KBM-7 (cell line): ENCODE measurements around the gene MOV10.
A peak's percentile ranks its signal among the peaks of the same experiment; 100 is the strongest.
"Not testable (repeated sequence)": the region's sequence is repeated elsewhere in the genome, so short reads cannot be mapped to it uniquely, and the experiment has no call there.

Source experiments
- DNase-seq: peaks from one replicate; pipeline ENCODE4 v3.0.0-alpha.2; 2015
- in situ Hi-C: fragments of 300-500 bp; cut with MboI; formaldehyde crosslinking; loops from 2 replicates; pipeline ENCODE4 v1.14.3; 2020; ENCODE audit warnings: low sequenced_read_pairs, low pct_unique_long_range_greater_than_20kb, mixed read lengths

Gene MOV10

DNA sequence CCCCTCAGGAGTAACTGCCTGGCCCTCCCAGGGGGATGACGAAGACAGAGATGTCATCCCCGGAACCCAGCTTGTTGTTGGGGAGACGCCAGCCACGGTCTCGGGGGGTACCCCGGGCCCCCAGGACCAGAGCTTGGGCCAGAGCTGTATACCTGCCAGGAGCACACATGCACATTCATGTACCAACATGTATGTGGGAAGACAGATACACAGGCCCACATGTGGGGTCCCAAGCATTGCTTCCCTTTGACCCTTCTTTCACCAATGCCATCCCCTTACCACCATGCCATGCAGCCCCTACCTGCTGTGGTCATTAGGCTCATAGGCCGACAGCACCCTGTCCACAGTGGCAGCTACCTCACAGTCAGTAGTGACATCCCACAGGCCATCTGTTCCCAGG is 35.7 kb downstream of the MOV10 start:
- DNase-seq: no peak
- in situ Hi-C loops: no loop called here

DNA sequence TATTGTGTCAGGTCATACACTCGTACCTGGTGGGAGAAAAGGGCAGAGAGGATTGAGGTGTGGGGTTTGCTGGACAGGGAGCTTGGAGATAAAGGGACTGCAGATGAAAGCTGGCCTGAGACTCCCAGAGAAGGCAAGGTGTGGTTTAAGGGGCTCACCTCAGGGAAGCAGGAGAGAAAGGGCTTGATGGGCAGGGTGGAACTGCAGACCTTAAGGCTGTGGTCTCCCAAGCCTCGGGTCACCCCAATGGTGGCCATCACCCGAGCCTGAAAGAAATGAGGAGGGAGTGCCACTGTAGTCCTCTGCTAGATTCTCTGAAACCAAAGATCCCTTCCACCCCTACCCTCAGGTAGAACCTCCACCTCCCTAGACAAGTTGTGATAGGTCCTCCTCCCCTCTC is 36.1 kb downstream of the MOV10 start:
- in situ Hi-C loops: no loop called here
- no peak for DNase-seq

DNA sequence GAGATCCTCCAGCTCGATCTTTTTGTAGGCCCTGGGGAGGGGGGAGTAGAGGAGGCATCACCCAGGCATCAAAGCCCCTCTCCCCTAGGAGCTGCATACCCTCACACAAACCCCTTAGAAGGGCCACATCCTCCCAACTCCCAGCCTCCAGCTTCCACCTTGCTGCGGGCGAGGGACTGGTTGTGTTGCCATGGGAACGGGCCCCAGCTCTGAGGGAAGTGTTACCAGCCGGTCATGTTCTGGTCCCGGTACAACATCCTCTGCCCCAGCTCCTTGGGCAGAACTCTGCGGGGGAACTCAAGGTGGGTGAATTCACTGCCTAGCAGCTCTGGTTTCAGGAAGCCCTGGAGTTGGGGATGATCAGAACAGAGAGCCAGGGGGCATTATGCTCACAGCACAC is 36.6 kb downstream of the MOV10 start:
- in situ Hi-C loops: no loop called here

DNA sequence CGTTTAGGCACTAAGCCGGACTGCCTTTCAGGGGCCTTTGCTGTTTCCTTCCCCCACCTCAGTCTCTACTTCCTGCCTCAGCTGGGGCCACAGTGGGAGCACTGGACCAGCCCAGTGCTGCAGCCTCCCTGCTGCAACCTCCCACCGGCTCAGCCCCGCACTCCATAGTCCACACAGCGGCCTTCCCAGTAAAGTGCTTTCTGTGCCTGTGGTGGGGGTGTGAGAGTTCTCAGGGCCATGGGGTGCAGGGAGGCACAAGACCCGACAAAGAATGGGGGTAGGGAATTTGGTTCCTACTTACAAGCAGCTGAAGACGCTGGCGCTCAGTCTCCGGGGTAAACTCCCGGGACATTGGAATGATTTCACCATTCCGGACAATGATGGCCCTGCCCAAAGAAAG is 37.2 kb downstream of the MOV10 start:
- DNase-seq: no peak
- in situ Hi-C loops: no loop called here

More for the DNA sequence above, 36.6 kb downstream of the MOV10 start:
- DNase-seq: no peak

DNA sequence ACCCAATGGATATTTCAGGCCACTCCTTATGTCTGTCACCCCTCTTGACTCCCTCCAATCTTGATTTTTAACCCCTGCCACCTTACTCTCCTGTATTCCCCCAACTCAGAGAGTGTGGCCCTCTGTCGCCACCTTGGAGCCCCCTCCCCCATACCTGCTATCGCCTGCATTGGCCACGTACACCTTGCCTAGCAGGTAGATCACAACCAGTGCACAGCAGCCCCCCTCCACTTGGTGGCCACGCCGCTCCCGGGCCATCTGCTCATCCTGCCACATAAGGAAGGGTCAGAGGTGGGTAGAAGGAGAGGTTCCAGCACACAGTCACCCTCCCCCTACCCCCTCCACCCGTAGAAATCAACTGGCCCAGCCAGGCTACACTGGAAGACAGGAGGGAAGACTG is 37.7 kb downstream of the MOV10 start:
- in situ Hi-C loops: no loop called here
- no peak for DNase-seq

DNA sequence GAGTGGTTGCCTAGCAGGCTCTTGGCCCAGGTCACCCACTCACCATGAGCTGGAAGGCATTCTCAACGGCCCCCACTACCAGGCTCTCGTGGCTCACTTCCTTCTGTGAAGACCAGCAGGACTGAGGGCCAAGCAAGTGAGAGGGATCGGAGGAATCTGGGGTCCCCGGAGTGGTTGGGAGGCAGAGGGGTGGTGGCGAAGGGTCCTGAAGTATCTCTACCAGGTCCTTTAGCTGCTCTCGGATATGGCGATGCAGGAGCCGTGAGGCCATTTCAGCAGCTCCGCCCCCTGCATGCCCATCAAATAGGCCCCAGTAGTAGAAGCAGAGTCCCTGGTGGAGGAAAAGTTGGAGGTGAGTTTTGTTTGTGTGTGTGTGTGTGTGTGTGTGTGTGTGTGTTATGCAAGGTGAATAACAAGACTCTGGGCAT is 38.3 kb downstream of the MOV10 start:
- no peak for DNase-seq
- in situ Hi-C loops: no loop called here

DNA sequence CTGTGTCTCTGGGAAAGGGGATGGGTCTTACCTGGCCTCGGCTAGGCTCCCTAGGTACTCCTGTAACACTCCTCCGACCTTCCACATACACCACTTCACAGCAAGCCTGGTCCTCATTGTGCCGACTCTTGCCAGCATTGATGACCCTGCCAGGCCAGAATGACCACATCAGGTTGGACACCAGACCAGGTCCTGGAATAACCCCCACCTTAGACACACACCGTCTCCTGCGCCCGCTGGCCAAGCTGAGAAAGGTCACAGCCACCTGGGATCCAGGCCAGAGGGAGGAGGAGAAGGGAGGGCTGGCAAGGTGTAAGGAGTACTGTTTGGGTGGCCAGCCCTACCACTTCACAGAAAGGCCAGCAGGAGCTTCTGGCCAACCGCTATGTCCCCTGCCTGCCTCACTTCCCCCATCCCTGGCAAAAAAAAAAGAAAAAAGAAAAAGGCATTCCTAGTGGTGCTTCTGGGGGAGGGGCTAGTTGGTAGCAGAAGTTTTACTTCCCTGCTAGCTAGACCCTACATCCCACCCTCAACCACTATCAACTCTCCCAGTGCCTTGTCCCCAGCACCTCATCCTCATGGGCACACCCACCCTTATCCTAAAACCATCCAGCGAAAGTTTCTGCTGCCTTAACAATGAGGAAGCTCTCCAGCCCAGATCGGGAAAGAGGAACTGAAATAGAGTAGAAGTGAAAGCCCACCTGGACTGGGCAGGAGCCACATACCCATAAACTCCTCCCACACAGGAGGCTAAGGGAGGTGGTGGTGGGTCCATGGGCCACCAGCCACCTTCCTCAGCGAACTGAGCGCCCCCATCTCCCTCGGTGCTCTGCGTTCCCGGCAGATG is 39.2 kb downstream of the MOV10 start:
- in situ Hi-C loops: no loop called here
- DNase-seq: peak; percentile 85

DNA sequence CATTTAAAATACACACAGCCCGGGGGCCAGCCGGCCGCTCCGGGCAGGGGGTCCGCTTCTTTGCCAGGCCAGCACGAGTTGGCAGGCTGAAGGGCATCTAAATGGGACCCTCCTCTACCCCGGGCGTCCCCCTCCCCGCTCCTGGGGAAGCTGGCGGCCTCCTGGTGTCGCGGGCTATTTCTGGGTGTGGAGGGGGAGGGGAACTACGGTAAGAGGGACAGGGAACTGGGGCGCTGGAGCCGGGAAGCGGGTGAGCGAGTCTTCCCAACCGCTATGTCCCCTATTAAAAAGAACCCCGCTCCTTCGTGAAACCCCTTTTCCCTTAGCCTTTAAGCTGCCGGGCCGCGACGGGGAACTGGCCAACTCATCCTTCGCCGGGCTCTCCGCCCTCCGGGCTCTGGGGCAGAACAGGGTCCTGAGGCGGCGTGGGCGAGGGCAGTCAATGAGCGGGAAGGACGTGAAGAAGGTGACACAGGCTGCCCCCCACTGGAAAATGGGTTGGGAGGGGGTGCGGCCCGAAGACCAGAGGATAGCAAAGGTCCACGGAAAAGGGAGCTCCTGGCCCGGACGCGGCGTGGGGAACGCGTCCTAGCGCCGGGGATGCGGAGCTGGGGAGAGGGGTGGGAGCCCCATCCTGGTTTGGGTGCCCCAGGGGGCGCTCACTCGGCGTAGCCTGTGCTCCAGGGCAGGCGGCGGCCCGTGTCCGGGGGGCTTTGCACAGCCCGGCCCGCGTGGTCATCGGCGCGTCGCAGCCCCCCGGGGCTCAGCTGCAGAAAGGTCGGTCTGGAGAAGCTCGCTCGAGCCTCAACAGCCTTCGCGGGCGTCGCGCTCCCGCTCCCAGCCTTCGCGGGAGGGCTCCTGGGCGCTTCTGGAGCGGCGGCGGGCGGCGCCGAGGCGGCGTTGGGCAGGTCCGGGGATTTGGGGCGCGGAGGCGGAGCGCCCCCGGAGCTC is 40.1 kb downstream of the MOV10 start:
- DNase-seq: peak; percentile 70
- in situ Hi-C loops: no loop called here

DNA sequence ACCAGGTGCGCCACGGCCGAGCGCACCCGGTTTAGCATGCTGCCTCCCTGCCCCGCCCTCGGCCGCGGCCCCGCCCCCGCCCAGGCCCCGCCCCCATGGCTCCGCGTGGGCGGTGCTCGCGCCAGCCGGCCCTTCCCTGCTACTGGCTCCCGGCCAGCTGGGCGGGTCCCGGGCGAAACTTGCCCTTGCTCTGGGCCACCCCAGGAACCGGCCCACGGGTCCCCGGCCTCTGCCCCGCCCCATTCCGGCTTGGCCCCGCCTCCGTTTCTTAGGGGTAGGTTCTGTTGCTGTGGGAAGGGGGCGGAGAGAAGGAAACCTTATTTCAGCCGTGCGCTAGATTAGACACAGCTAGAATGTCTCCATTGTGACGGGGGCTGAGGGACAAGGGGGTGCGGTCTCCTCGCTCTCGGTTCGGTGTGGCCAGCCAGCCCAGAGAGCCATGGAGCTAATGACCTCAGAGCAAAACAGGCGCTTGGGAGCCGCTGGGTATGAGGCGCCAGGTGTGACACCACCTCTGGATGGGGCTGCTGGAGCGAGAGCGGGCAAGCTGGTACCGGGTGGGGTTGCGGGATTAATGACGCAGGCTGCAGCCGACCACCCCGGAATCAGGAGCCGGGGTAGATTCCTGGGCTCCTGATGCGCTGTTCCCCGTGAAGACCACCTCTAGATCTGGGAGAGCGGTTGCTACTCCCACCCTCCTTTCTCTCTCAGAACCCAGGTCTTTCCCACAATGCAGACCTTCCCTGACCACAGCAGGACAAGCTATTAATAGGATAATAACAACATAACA is 41.0 kb downstream of the MOV10 start, which contains the start of gene PPM1J:
Gene PPM1J, minus strand, starts transcription at position 69 of the 790 bp plus-strand sequence. Its CDS starts 31 bp downstream, at position 38.
- in situ Hi-C loops: no loop called here

DNA sequence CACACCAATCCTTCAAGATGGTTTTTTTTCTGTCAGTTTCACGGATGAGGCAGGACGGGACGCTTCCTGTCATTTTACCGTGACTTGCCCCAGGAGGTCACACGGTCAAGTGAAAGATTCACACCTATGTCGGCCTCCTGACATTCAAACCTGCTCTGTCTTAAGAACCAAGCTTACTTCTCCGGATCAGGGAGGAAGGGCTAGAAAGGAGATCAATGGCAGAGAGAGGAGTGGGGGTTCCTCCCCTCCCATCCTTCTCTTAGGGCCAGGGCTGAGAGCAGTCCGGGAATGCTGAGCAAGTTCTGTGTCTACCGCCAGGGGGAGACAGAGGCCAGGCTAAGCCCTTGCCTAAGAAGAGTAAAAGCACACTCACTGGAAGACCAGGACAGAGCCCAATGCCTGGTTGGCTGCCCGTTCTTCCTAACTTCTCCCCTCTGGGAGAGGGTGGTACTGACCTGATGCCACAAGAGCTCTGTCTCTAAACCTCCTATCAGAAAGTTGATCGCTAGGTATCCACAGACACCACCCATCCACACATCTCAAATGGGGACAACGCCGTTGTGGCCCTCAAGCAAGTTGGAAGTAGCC is 41.8 kb downstream of the MOV10 start:
- in situ Hi-C loops: no loop called here
- peak; percentile 93 for DNase-seq

More for the DNA sequence above, 41.0 kb downstream of the MOV10 start, which contains the start of gene PPM1J:
- DNase-seq: peak; percentile 96

DNA sequence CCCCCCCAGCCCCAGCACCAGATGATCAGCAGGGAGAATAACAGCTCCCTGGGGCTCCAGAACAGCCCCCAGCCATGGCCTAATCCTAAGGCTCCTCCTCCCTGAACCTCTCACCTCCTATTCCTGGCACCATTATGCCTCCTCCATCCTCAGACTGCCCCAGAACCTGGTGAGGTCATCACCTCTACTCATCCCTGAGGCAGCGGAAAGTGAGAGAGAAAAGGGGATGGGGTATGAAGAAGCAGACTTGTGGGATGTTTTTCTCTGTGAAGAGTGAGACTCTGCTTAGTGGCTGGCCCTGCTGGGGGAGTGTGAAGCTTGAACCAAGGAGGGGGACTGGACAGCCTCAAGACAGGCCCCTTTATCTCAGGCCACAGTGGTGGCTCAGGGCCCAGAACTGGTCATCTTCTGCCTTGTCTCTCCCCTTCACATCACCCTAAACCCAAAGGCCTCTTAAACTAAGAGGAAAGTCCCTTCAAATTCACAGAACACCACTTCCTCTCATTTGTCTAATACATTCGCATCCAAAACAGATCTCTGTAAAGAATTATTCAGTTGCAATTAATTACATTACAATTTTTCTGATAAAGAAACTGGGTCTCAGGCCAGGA is 42.9 kb downstream of the MOV10 start:
- in situ Hi-C loops: no loop called here

DNA sequence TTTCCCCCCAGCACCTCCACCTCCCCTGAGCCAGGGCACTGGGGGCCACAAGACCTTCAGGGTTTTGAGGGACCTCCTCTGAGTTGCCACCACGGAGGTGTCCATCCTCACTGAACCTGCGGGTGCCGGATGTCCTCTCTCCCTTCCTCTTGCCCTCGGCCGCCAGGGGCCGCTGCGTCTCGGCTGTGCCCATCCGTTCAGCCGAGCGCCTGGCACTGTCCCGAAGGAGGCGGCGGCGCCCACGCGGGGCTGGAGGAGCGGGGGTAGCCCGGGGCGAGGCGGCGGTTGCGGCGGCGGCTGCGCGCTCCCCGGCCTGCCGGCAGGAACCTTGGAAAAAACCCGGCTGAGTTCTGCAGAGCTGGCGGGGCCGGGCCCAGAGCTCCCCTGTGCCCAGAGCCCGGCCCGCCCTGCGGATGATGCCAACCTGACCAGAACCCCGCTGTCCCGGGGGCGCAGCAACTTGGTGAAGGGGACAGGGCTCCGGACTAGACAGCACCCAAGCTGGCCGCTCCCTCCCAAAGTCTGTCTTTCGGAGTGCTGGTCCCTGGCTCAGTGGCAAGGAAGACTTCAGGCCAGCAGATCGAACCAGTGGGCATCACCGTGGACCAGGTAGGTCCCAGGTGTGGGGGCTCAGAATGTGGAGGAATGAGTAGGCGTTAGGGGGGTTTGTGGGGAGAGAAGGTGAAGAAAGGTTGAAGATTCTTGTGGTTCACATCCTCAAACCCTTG is 44.4 kb downstream of the MOV10 start:
- in situ Hi-C loops: no loop called here
- DNase-seq: peak; percentile 69

More for the DNA sequence above, 42.9 kb downstream of the MOV10 start:
- no peak for DNase-seq

DNA sequence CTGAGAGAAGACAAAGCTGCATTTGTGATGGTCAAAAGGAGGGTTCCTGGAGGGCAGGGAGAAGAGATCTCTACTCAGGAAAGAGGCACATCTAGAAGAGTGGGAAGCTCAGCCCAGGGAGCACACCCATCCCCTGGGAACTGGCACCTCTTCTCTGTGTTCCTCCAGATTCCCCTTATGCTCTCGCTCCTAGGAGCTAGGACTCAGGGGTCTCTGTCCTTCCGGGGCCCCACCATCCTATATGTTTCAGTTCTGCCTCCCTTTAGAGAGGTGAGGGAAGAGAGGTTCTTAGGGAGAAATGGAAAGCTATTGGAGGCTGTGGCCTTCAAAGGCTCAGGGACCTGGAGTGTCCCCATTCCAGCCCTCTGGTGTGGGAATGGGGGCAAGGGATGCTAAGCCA is 45.2 kb downstream of the MOV10 start:
- no peak for DNase-seq
- in situ Hi-C loops: no loop called here

DNA sequence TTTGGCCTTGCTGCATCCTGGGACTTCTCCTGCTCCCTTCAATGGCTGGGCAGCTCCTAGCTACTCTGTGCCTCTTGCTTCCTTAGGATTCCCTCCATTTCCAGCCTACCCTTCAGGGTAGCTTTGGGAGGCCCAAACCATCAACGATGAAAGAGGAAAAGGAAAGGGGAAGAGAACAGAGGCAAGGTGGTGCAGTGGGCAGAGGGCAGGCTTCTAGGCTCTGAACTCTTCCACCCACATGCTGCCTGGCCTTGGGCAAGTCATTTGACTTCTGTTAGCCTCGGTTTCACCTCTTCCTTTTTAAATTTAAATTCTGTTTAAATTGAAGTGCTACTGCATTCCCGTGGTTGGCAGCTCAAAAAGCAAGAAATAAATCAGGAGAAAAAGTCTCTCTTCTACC is 46.3 kb downstream of the MOV10 start:
- in situ Hi-C loops: no loop called here
- DNase-seq: no peak

DNA sequence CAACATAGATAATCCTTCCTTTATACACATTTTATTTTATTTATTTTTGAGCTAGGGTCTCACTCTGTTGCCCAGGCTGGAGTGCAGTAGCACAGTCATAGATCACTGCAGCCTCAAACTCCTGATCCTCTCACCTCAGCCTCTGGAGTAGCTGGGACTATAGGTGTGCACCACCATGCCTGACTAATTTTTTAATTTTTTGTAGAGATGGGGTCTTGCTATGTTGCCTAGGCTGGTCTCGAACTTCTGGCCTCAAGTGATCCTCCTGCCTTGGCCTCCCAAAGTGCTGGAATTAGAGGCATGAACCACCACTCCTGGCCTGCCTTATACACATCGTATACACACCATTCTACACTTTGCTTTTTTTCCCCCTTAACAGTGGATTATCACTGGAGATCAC is 46.8 kb downstream of the MOV10 start:
- DNase-seq, in situ Hi-C loops: not testable (repeated sequence)

DNA sequence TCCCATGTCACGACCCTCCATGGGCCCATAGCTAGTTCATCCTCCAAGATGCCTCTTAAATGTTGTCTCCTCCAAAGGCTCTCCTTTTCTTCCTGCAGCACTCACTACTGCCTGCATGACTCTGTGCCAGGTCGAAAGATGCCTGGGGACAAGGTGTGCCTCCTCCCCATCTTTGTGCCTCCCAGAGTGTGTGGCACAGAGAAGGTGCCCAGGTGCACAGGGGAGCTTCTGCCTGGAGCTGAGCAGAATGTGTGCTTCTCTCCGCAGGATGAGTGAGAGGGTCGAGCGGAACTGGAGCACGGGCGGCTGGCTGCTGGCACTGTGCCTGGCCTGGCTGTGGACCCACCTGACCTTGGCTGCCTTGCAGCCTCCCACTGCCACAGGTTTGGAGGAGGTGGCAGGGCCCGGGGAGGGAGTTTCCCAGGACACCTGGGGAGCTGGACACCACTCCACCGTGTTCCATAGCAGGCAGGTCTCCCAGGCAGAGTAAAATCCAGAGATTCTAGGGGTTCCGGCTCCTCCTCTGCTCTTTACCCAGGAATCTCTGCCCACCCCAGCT is 47.6 kb downstream of the MOV10 start:
- no peak for DNase-seq
- in situ Hi-C loops: no loop called here
